GM08714 (cell line): ENCODE results near the gene PSMD9.
"Not testable (repeated sequence)": the region's sequence is repeated elsewhere in the genome, so short reads cannot be mapped to it uniquely, and the experiment has no call there.

ENCODE experiments used
- H3K4me3 ChIP-seq: fragments of 200-500 bp; sonication (Bioruptor generic); 2 replicates; pipeline ENCODE4 v1.5.1; 2014; ENCODE audit warnings: mild to moderate bottlenecking, low read length, inconsistent platforms
- ZNF274 ChIP-seq: IDR thresholded peaks from 2 replicates; pipeline ENCODE4 v1.6.1; 2012; ENCODE audit warnings: mild to moderate bottlenecking, low read depth, low read length

The PSMD9 gene

GRCh38 chr12:121926874-121927706 is 38.5 kb downstream of the PSMD9 start:
- no peak overlapping the region for H3K4me3 ChIP-seq
- no peak for TF ChIP-seq ZNF274

- no peak overlapping the region for H3K4me3 ChIP-seq
- no peak for TF ChIP-seq ZNF274
These were observed 39.2 kb downstream of the PSMD9 start for GRCh38 chr12:121927813-121928212.

GRCh38 chr12:121929545-121929944 is 41.0 kb downstream of the PSMD9 start:
- H3K4me3 ChIP-seq, result not testable (repeated sequence)

- no peak overlapping the region for H3K4me3 ChIP-seq
- TF ChIP-seq ZNF274, result no peak
These were observed 42.3 kb downstream of the PSMD9 start for GRCh38 chr12:121930862-121931261.

- no peak overlapping the region for H3K4me3 ChIP-seq
- TF ChIP-seq ZNF274, result no peak
These were observed 43.6 kb downstream of the PSMD9 start for GRCh38 chr12:121932176-121932536.

GRCh38 chr12:121932914-121933521 is 44.4 kb downstream of the PSMD9 start:
- H3K4me3 ChIP-seq, result no peak overlapping the region
- TF ChIP-seq ZNF274, result no peak

GRCh38 chr12:121933522-121934308 is 45.1 kb downstream of the PSMD9 start:
- no peak for TF ChIP-seq ZNF274
- no peak overlapping the region for H3K4me3 ChIP-seq

GRCh38 chr12:121934309-121934664 is 45.7 kb downstream of the PSMD9 start:
- TF ChIP-seq ZNF274, result no peak
- H3K4me3 ChIP-seq, result no peak overlapping the region

GRCh38 chr12:121937654-121938053 is 49.1 kb downstream of the PSMD9 start:
- H3K4me3 ChIP-seq, result no peak overlapping the region
- TF ChIP-seq ZNF274, result no peak

- TF ChIP-seq ZNF274, result no peak
- H3K4me3 ChIP-seq, result no peak overlapping the region
These were observed 50.6 kb downstream of the PSMD9 start for GRCh38 chr12:121939186-121939585.

GRCh38 chr12:121939992-121940766 is 51.6 kb downstream of the PSMD9 start:
- no peak for TF ChIP-seq ZNF274
- H3K4me3 ChIP-seq, result no peak overlapping the region

GRCh38 chr12:121942145-121942718 is 53.6 kb downstream of the PSMD9 start:
- H3K4me3 ChIP-seq, result no peak overlapping the region
- no peak for TF ChIP-seq ZNF274

GRCh38 chr12:121943926-121944325 is 55.3 kb downstream of the PSMD9 start:
- TF ChIP-seq ZNF274, result no peak
- no peak overlapping the region for H3K4me3 ChIP-seq
